IMR-90 (cell line): Measurements from ENCODE around the gene DOCK9. TPM values are rescaled to one million over a fixed set of nuclear protein-coding genes. Genes with fewer than 3 reads are reported as not detected.

ENCODE experiments used
- ATAC-seq: fragments of 200-7000 bp; cut with Tn5 transposase; 2 replicates; pipeline ENCODE4 v1.9.1; 2020; ENCODE audit warnings: low read depth, mild to moderate bottlenecking, moderate library complexity
- BruUV-seq: library from RNA; stranded (reverse); fragments of 400-500 nt; replicated peaks from 2 replicates; lab custom pipeline; 2021; lab: Mats Ljungman, UMichigan
- CTCF ChIA-PET: fragments of 300-600 bp; formaldehyde crosslinking; extraction: SDS; loops from one replicate; lab custom pipeline; 2021; ENCODE audit warnings: antibody characterized with exemption; lab: Yijun Ruan, JAX
- POLR2A ChIA-PET: fragments of 300-600 bp; sonication (Branson Sonifier 250); formaldehyde crosslinking; loops from one replicate; lab custom pipeline; 2022; ENCODE audit warnings: antibody characterized with exemption; ENCODE audit not compliant: unreplicated experiment; lab: Charles Lee
- DNase-seq: peaks from one replicate; pipeline ENCODE4 v3.0.0; 2013
- H2AFZ ChIP-seq: replicated peaks from 2 replicates; pipeline ENCODE3; 2013; ENCODE audit warnings: low read length, mild to moderate bottlenecking; ENCODE audit not compliant: poor library complexity
- H2AK5ac ChIP-seq: 2 replicates; pipeline ENCODE4 v1.6.1; 2013; ENCODE audit warnings: low read depth, low read length, inconsistent platforms
- H2AK9ac ChIP-seq: replicated peaks from 2 replicates; pipeline ENCODE3; 2013; ENCODE audit warnings: mild to moderate bottlenecking, low read depth, low read length, moderate library complexity; ENCODE audit not compliant: poor library complexity
- H2BK120ac ChIP-seq: 2 replicates; pipeline ENCODE4 v1.6.1; 2013; ENCODE audit warnings: low read depth, low read length, inconsistent platforms
- H2BK15ac ChIP-seq: 3 replicates; pipeline ENCODE4 v1.6.1; 2013; ENCODE audit warnings: low read depth, low read length, inconsistent platforms
- H2BK20ac ChIP-seq: 2 replicates; pipeline ENCODE4 v1.6.1; 2013; ENCODE audit warnings: low read depth, mild to moderate bottlenecking, inconsistent platforms, low read length, moderate library complexity
- H2BK5ac ChIP-seq: 2 replicates; pipeline ENCODE4 v1.6.1; 2013; ENCODE audit warnings: mild to moderate bottlenecking, low read depth, low read length, inconsistent platforms; ENCODE audit not compliant: poor library complexity, severe bottlenecking
- H3K14ac ChIP-seq: replicated peaks from 2 replicates; pipeline ENCODE4 v1.6.1; 2013; ENCODE audit warnings: low read depth, low read length, inconsistent platforms
- H3K18ac ChIP-seq: 2 replicates; pipeline ENCODE4 v1.6.1; 2013; ENCODE audit warnings: low read depth, low read length, control low read depth
- H3K23ac ChIP-seq: 2 replicates; pipeline ENCODE4 v1.6.1; 2013; ENCODE audit warnings: low read depth, low read length, inconsistent platforms
- H3K27ac ChIP-seq: 2 replicates; pipeline ENCODE4 v1.5.1; 2013; ENCODE audit warnings: mild to moderate bottlenecking, control low read depth, low read length; ENCODE audit not compliant: insufficient read depth
- H3K27me3 ChIP-seq: 2 replicates; pipeline ENCODE4 v1.6.1; 2013; ENCODE audit warnings: low read length; ENCODE audit not compliant: control insufficient read depth, insufficient read depth
- H3K36me3 ChIP-seq: 2 replicates; pipeline ENCODE4 v1.6.1; 2013; ENCODE audit warnings: low read length, mixed read lengths; ENCODE audit not compliant: control insufficient read depth, insufficient read depth
- H3K4ac ChIP-seq: 2 replicates; pipeline ENCODE4 v1.6.1; 2013; ENCODE audit warnings: low read depth, low read length, inconsistent platforms
- H3K4me1 ChIP-seq: 2 replicates; pipeline ENCODE4 v1.6.1; 2013; ENCODE audit warnings: low read length, mixed read lengths; ENCODE audit not compliant: control insufficient read depth, insufficient read depth
- H3K4me2 ChIP-seq: 2 replicates; pipeline ENCODE4 v1.6.1; 2013; ENCODE audit warnings: low read depth, mild to moderate bottlenecking, control low read depth, low read length, moderate library complexity
- H3K4me3 ChIP-seq: 2 replicates; pipeline ENCODE4 v1.5.1; 2013; ENCODE audit warnings: low read depth, mild to moderate bottlenecking, control low read depth, low read length, moderate library complexity; ENCODE audit not compliant: insufficient read depth
- H3K56ac ChIP-seq: 2 replicates; pipeline ENCODE4 v1.6.1; 2013; ENCODE audit warnings: low read length, inconsistent platforms; ENCODE audit not compliant: insufficient read depth; ENCODE audit errors: extremely low read depth
- H3K79me1 ChIP-seq, 2 experiments: 2 replicates each; pipeline ENCODE4 v1.6.1; 2013; ENCODE audit warnings: low read length in 2 of 2, inconsistent platforms in 1 of 2, low read depth in 1 of 2
- H3K9ac ChIP-seq: 2 replicates; pipeline ENCODE4 v1.6.1; 2013; ENCODE audit warnings: low read depth, low read length, control low read depth
- H3K9me1 ChIP-seq: 2 replicates; pipeline ENCODE4 v1.6.1; 2013; ENCODE audit warnings: low read length, inconsistent platforms; ENCODE audit not compliant: insufficient read depth
- H3K9me3 ChIP-seq: 2 replicates; pipeline ENCODE4 v1.6.1; 2013; ENCODE audit warnings: low read length; ENCODE audit not compliant: control insufficient read depth, insufficient read depth
- H4K20me1 ChIP-seq: 2 replicates; pipeline ENCODE4 v1.6.1; 2013; ENCODE audit warnings: low read length, inconsistent platforms; ENCODE audit not compliant: insufficient read depth
- H4K5ac ChIP-seq: 2 replicates; pipeline ENCODE4 v1.6.1; 2013; ENCODE audit warnings: mild to moderate bottlenecking, low read depth, low read length, control low read depth
- H4K8ac ChIP-seq, 2 experiments: 2 replicates each; pipeline ENCODE4 v1.6.1; 2013; ENCODE audit warnings: low read depth in 2 of 2, low read length in 2 of 2, control low read depth in 1 of 2, inconsistent platforms in 1 of 2
- H4K91ac ChIP-seq: 2 replicates; pipeline ENCODE4 v1.6.1; 2013; ENCODE audit warnings: low read depth, low read length, inconsistent platforms; ENCODE audit not compliant: insufficient read depth
- CEBPB ChIP-seq: IDR thresholded peaks from 2 replicates; pipeline ENCODE4 v1.6.1; 2012; ENCODE audit warnings: low read depth, low read length, improper control_type of control experiment
- MAZ ChIP-seq: IDR thresholded peaks from 2 replicates; pipeline ENCODE4 v1.6.1; 2012; ENCODE audit warnings: low read depth, mild to moderate bottlenecking, low read length, improper control_type of control experiment, moderate library complexity, borderline replicate concordance
- MXI1 ChIP-seq: IDR thresholded peaks from 2 replicates; pipeline ENCODE4 v1.6.1; 2012; ENCODE audit warnings: low read depth, mild to moderate bottlenecking, low read length, moderate library complexity, borderline replicate concordance
- POLR2A ChIP-seq: IDR thresholded peaks from 2 replicates; pipeline ENCODE4 v1.6.1; 2012; ENCODE audit warnings: mild to moderate bottlenecking, low read depth, low read length
- RFX5 ChIP-seq: IDR thresholded peaks from 2 replicates; pipeline ENCODE4 v1.8.0; 2012; ENCODE audit warnings: low read depth, mild to moderate bottlenecking, low read length, moderate library complexity
- SMC3 ChIP-seq: fragments of 150-350 bp; IDR thresholded peaks from 2 replicates; pipeline ENCODE4 v1.6.1; 2016; ENCODE audit warnings: low read depth, mild to moderate bottlenecking, antibody characterized with exemption, low read length, moderate library complexity
- WGBS, 2 experiments: methylation state at CpG; one replicate each; pipeline versions ENCODE4 v1.1.5 to v1.1.7; 2013; ENCODE audit warnings: missing lambda C conversion rate in 2 of 2; ENCODE audit not compliant: insufficient read length in 1 of 2; ENCODE audit errors: extremely low coverage in 2 of 2; 5-methylcytosine and 5-hydroxymethylcytosine counted together
- dilution Hi-C: fragments of 300-500 bp; cut with HindIII; formaldehyde crosslinking; loops from one replicate; pipeline ENCODE4 v1.14.3; 2018; ENCODE audit warnings: low sequenced_read_pairs; ENCODE audit not compliant: unreplicated experiment
- in situ Hi-C: fragments of 300-500 bp; cut with MboI; formaldehyde crosslinking; loops from 3 replicates; pipeline ENCODE4 v1.14.3; 2019; ENCODE audit warnings: low sequenced_read_pairs, inconsistent platforms, mixed read lengths
- intact Hi-C: fragments of 100-400 bp; cut with micrococcal nuclease; formaldehyde crosslinking; loops from 2 replicates; pipeline ENCODE4 v1.10.0; 2022
- polyA plus RNA-seq, 3 experiments: library from polyadenylated mRNA; depleted of rRNA; stranded (reverse); fragments of >200 nt; gene quantifications; 2 replicates each; pipeline ENCODE4 v1.2.3, GENCODE V29; 2012; ENCODE audit warnings: low replicate concordance in 1 of 3
- total RNA-seq: library from RNA; depleted of rRNA; stranded (reverse); fragments of >200 nt; gene quantifications from 2 replicates; pipeline ENCODE4 v1.2.3, GENCODE V29; 2012
- TF ChIP-seq, protein P1 (sequence below): conservative IDR thresholded peaks from 2 replicates; pipeline ENCODE4 v1.5.1; 2012; ENCODE audit warnings: mild to moderate bottlenecking, low read depth, low read length, improper control_type of control experiment
- TF ChIP-seq, protein P2 (sequence below): fragments of 150-350 bp; IDR thresholded peaks from 2 replicates; pipeline ENCODE4 v1.6.1; 2017; ENCODE audit warnings: mild to moderate bottlenecking, antibody characterized with exemption, low read length, low read depth

DOCK9 gene
- total and polyA plus RNA-seq, 2 of the 4 experiments (the other 2 are of a cell fraction): 4.8 to 7.2 TPM

DNA sequence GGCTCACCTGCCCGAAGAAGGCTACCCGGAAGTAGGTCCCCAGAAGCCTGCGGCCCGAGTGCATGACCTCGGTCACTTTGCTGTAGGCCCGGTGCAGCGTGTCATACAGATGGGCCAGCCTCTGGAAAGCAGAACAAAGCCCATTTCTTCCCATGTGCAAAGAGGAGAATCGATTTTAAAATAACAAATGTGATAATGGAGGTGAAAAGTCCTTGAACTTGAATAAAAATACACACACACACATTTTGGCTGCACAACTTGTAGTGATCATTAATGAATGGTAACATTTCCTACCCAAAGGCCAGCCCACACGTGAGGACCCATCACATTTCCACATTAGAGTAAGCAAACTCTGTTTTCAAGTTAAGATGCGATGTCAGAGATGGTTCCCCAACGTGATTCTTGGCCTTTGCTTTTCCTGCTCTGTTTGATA, 168.5 kb downstream of the DOCK9 start:
- dilution Hi-C loops: no loop called here
- no peak overlapping the region for H2BK120ac ChIP-seq

More for the DNA sequence above, 168.5 kb downstream of the DOCK9 start:
- Histone ChIP-seq H3K18ac (no peak overlapping the region), H2AK5ac (no peak overlapping the region), H4K5ac (no peak overlapping the region), H3K4me1 (no peaks in the 10 kb centered on the region), H3K56ac (no peak overlapping the region), H3K4me2 (no peak overlapping the region), H3K27ac (no peak overlapping the region), H3K23ac (no peak overlapping the region), H3K9ac (no peak overlapping the region), H3K9me3 (no peaks in the 10 kb centered on the region), H3K4ac (no peak overlapping the region), H3K9me1 (0 out of 2 replicates have a peak, but pooled peaks cover 6% of the 10 kb centered on the region), H3K36me3 (no peaks in the 10 kb centered on the region), H2BK20ac (no peak overlapping the region), H2BK5ac (no peak overlapping the region), H2AK9ac (no peak overlapping the region), H3K4me3 (no peak overlapping the region), H4K91ac (no peak overlapping the region), H3K14ac (no peak overlapping the region; the same call in 1 of the 2 replicates), H2BK15ac (no peak overlapping the region), H3K79me1 (no peaks in the 10 kb centered on the region), H3K27me3 (no peaks in the 10 kb centered on the region), H2AFZ (no peak overlapping the region), H4K20me1 (no peaks in the 10 kb centered on the region), H4K8ac (no peak overlapping the region)
- BruUV-seq: no TSS peak
- 93% methylated on average over 5 of the region's 11 CpGs; no CpG with 5 or more reads in 1 of the 2 experiments for WGBS, 2 experiments
- intact Hi-C loops (no loop called here), in situ Hi-C loops (no loop called here)
- ATAC-seq (no peak), DNase-seq (no peak)
- CTCF ChIA-PET: no interaction called here
- TF ChIP-seq, protein P1, sequence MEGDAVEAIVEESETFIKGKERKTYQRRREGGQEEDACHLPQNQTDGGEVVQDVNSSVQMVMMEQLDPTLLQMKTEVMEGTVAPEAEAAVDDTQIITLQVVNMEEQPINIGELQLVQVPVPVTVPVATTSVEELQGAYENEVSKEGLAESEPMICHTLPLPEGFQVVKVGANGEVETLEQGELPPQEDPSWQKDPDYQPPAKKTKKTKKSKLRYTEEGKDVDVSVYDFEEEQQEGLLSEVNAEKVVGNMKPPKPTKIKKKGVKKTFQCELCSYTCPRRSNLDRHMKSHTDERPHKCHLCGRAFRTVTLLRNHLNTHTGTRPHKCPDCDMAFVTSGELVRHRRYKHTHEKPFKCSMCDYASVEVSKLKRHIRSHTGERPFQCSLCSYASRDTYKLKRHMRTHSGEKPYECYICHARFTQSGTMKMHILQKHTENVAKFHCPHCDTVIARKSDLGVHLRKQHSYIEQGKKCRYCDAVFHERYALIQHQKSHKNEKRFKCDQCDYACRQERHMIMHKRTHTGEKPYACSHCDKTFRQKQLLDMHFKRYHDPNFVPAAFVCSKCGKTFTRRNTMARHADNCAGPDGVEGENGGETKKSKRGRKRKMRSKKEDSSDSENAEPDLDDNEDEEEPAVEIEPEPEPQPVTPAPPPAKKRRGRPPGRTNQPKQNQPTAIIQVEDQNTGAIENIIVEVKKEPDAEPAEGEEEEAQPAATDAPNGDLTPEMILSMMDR: no peak
- TF ChIP-seq MXI1 (no peak), SMC3 (no peak), POLR2A (no peak), CEBPB (no peak), RFX5 (no peak), MAZ (no peak)
- TF ChIP-seq, protein P2, sequence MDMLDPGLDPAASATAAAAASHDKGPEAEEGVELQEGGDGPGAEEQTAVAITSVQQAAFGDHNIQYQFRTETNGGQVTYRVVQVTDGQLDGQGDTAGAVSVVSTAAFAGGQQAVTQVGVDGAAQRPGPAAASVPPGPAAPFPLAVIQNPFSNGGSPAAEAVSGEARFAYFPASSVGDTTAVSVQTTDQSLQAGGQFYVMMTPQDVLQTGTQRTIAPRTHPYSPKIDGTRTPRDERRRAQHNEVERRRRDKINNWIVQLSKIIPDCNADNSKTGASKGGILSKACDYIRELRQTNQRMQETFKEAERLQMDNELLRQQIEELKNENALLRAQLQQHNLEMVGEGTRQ: no peak
- POLR2A ChIA-PET: no interaction called here
